ENCODE results near the gene SNRPD3. TPM values are rescaled to one million over a fixed set of nuclear protein-coding genes. Genes with fewer than 3 reads are reported as not detected.

The SNRPD3 gene
- total and polyA plus RNA-seq, 2 donors (not counting 3 experiments of a cell fraction or from before 2014, with no cell fraction given) = 121 to 253 TPM

DNA sequence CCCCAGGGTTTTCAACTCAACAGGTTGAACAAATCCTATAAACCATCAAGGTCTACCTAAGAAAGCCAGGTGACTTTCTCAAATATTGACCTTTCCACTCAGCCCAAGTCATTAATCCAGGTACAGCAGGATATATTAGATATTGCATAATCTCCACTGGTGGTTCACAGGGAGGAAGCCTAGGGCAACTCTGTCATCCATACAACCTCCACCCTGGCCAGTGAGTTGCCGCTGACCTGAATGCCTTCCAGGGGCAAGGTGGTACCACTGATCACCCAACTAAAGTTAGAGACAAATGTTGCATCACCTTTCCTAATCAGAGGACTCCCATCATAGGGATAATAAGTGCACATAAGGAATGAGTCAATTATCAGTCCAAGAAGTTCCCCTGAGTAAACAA is 23.7 kb upstream of the SNRPD3 start:
- Histone ChIP-seq H3K9me3 (replicated peaks; ENCODE audit: control insufficient read depth, insufficient read depth, low read length) (no peaks in the 10 kb centered on the region), H3K9ac (replicated peaks; ENCODE audit: extremely low read depth, insufficient read depth, low read length) (no peak overlapping the region), H3K4me3 (replicated peaks in 1 of 3; ENCODE audit: insufficient read depth in 1 of 3, low read depth in 1 of 3, low read length in 3 of 3) (no peak overlapping the region), H3K4me2 (ENCODE audit: insufficient read depth, low read length) (no peak overlapping the region), H3K36me3 (ENCODE audit: control insufficient read depth in 2 of 2, extremely low read depth in 1 of 2, insufficient read depth in 2 of 2, low read length in 2 of 2) (no peaks in the 10 kb centered on the region), H3K9me1 (replicated peaks; ENCODE audit: control insufficient read depth, extremely low read depth, insufficient read depth, low read length) (no peaks in the 10 kb centered on the region), H3K27ac (ENCODE audit: insufficient read depth, low read depth, low read length) (no peak overlapping the region), H3K79me2 (ENCODE audit: control insufficient read depth, insufficient read depth, low read length) (no peaks in the 10 kb centered on the region), H3K27me3 (ENCODE audit: control insufficient read depth in 2 of 2, insufficient read depth in 2 of 2, low read length in 2 of 2) (peaks cover 0 to 3% of the 10 kb centered on the region in 2 experiments), H2AFZ (ENCODE audit: low read depth, low read length) (no peak overlapping the region), H3K4me1 (ENCODE audit: control insufficient read depth, extremely low read depth, insufficient read depth, low read length) (no peaks in the 10 kb centered on the region), H4K20me1 (replicated peaks; ENCODE audit: control insufficient read depth, extremely low read depth, insufficient read depth, low read length) (no peaks in the 10 kb centered on the region)
- DNase-seq (ENCODE audit: low read depth, low spot score) (no peak), FAIRE-seq (no peak)
- no TSS peak for BruUV-seq (replicated peaks)
- intact Hi-C loops (cut with micrococcal nuclease) = no loop called here
- ChIA-PET CTCF (no interaction called here), POLR2A (no interaction called here)
- no peak for TF ChIP-seq GATA2 (IDR thresholded peaks at IDR 0.05; ENCODE audit: insufficient read depth, insufficient read length, low read depth, low read length)
- dilution Hi-C loops (cut with MboI; ENCODE audit: extremely low pct_ligation_motif_present, low sequenced_read_pairs) = no loop called here

DNA sequence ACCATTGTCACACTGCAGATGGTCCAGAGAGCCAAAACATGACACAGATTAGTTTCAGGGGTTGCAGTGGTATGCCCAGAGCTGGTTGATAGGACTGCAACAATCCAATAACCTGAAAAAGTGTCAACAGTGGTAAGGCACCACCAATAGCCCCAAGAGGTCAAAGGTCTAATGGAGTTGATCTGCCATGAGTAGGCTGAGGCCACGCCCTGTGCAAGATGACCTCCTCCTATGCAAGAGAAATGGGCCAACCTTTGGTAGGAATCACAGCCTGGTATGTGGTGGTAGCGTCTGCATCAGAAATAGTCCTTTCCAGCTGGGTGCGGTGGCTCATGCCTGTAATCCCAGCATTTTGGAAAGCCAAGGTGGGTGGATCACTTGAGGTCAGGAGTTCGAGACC is 20.5 kb upstream of the SNRPD3 start:
- Histone ChIP-seq H3K36me3 (ENCODE audit: control insufficient read depth in 2 of 2, extremely low read depth in 1 of 2, insufficient read depth in 2 of 2, low read length in 2 of 2) (peaks cover 0 to 2% of the 10 kb centered on the region in 2 experiments), H3K27me3 (ENCODE audit: control insufficient read depth in 2 of 2, insufficient read depth in 2 of 2, low read length in 2 of 2) (peaks cover 0 to 3% of the 10 kb centered on the region in 2 experiments), H2AFZ (ENCODE audit: low read depth, low read length) (no peak overlapping the region), H4K20me1 (replicated peaks; ENCODE audit: control insufficient read depth, extremely low read depth, insufficient read depth, low read length) (no peaks in the 10 kb centered on the region), H3K79me2 (ENCODE audit: control insufficient read depth, insufficient read depth, low read length) (no peaks in the 10 kb centered on the region), H3K4me2 (ENCODE audit: insufficient read depth, low read length) (no peak overlapping the region), H3K9me3 (replicated peaks; ENCODE audit: control insufficient read depth, insufficient read depth, low read length) (no peaks in the 10 kb centered on the region), H3K27ac (ENCODE audit: insufficient read depth, low read depth, low read length) (no peak overlapping the region), H3K9me1 (replicated peaks; ENCODE audit: control insufficient read depth, extremely low read depth, insufficient read depth, low read length) (no peaks in the 10 kb centered on the region), H3K9ac (replicated peaks; ENCODE audit: extremely low read depth, insufficient read depth, low read length) (no peak overlapping the region), H3K4me3 (replicated peaks in 1 of 3; ENCODE audit: insufficient read depth in 1 of 3, low read depth in 1 of 3, low read length in 3 of 3) (no peak overlapping the region), H3K4me1 (ENCODE audit: control insufficient read depth, extremely low read depth, insufficient read depth, low read length) (no peaks in the 10 kb centered on the region)
- DNase-seq (ENCODE audit: low read depth, low spot score) (no peak), FAIRE-seq (no peak)
- POLR2A ChIA-PET = no interaction called here
- TF ChIP-seq MYC (IDR thresholded peaks at IDR 0.05; ENCODE audit: low read depth, low read length) (no peak), JUN (IDR thresholded peaks at IDR 0.05; ENCODE audit: borderline replicate concordance, insufficient read depth, insufficient read length, low read depth) (no peak), GATA2 (IDR thresholded peaks at IDR 0.05; ENCODE audit: insufficient read depth, insufficient read length, low read depth, low read length) (no peak), EZH2 (IDR thresholded peaks at IDR 0.05; ENCODE audit: borderline replicate concordance, low read depth, low read length, severe bottlenecking) (no peak), POLR2AphosphoS5 (IDR thresholded peaks at IDR 0.05; ENCODE audit: insufficient read depth, low read depth, low read length) (no peak), POLR2A (IDR thresholded peaks at IDR 0.05; ENCODE audit: low read depth, low read length) (no peak), FOS (IDR thresholded peaks at IDR 0.05; ENCODE audit: borderline replicate concordance, insufficient read depth, low read length) (no peak)
- TF ChIP-seq, protein P1, sequence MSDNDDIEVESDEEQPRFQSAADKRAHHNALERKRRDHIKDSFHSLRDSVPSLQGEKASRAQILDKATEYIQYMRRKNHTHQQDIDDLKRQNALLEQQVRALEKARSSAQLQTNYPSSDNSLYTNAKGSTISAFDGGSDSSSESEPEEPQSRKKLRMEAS (IDR thresholded peaks at IDR 0.05; ENCODE audit: insufficient read depth, insufficient read length) = no peak
- TF ChIP-seq, protein P2, sequence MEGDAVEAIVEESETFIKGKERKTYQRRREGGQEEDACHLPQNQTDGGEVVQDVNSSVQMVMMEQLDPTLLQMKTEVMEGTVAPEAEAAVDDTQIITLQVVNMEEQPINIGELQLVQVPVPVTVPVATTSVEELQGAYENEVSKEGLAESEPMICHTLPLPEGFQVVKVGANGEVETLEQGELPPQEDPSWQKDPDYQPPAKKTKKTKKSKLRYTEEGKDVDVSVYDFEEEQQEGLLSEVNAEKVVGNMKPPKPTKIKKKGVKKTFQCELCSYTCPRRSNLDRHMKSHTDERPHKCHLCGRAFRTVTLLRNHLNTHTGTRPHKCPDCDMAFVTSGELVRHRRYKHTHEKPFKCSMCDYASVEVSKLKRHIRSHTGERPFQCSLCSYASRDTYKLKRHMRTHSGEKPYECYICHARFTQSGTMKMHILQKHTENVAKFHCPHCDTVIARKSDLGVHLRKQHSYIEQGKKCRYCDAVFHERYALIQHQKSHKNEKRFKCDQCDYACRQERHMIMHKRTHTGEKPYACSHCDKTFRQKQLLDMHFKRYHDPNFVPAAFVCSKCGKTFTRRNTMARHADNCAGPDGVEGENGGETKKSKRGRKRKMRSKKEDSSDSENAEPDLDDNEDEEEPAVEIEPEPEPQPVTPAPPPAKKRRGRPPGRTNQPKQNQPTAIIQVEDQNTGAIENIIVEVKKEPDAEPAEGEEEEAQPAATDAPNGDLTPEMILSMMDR (IDR thresholded peaks at IDR 0.05; ENCODE audit: extremely low read depth in 1 of 2, insufficient read depth in 1 of 2, low read depth in 1 of 2, low read length in 2 of 2) = no peak
- BruUV-seq (replicated peaks) = no TSS peak
- intact Hi-C loops (cut with micrococcal nuclease) = no loop called here
- CTCF ChIA-PET = interaction anchor here (1.0 to 1.1 kb wide), 2 partner anchors 9 to 12 kb away, joined by 3 to 4 read pairs; no protein-coding TSS in a partner anchor
- dilution Hi-C loops (cut with MboI; ENCODE audit: extremely low pct_ligation_motif_present, low sequenced_read_pairs) = no loop called here

All from endothelial cell of umbilical vein (primary cell).